MCF 10A (cell line): ENCODE results near the gene RBFA. TPM values are rescaled to one million over a fixed set of nuclear protein-coding genes. Genes with fewer than 3 reads are reported as not detected.

Experiments
- BruUV-seq: library from RNA; stranded (reverse); fragments of 400-500 nt; replicated peaks from 2 replicates; lab custom pipeline; 2021; lab: Mats Ljungman, UMichigan
- CTCF ChIA-PET: fragments of 300-600 bp; sonication (Branson Sonifier 250); formaldehyde crosslinking; extraction: SDS; loops from one replicate; lab custom pipeline; 2021; ENCODE audit warnings: antibody characterized with exemption, inconsistent platforms; lab: Yijun Ruan, JAX
- POLR2A ChIA-PET: fragments of 300-600, 350-650 bp; sonication (Branson Sonifier 250); formaldehyde crosslinking; extraction: SDS; loops from one replicate; lab custom pipeline; 2020; ENCODE audit warnings: antibody characterized with exemption, inconsistent platforms; lab: Yijun Ruan, JAX
- DNase-seq: peaks from one replicate; pipeline ENCODE4 v3.0.0-alpha.2; 2018; ENCODE audit not compliant: unreplicated experiment
- H3K27ac Mint-ChIP-seq: one replicate; pipeline ENCODE4 v1.8.0; 2022; ENCODE audit warnings: mild to moderate bottlenecking, low read depth, mixed read lengths; ENCODE audit not compliant: unreplicated experiment
- H3K27me3 Mint-ChIP-seq: one replicate; pipeline ENCODE4 v1.8.0; 2022; ENCODE audit warnings: mixed read lengths; ENCODE audit not compliant: insufficient read depth, unreplicated experiment
- H3K36me3 Mint-ChIP-seq: one replicate; pipeline ENCODE4 v1.8.0; 2022; ENCODE audit warnings: mild to moderate bottlenecking, moderate library complexity, mixed read lengths; ENCODE audit not compliant: insufficient read depth, unreplicated experiment
- H3K4me1 Mint-ChIP-seq: one replicate; pipeline ENCODE4 v1.8.0; 2022; ENCODE audit warnings: mixed read lengths; ENCODE audit not compliant: insufficient read depth, unreplicated experiment
- H3K4me3 Mint-ChIP-seq: one replicate; pipeline ENCODE4 v1.8.0; 2022; ENCODE audit warnings: mild to moderate bottlenecking, moderate library complexity, mixed read lengths; ENCODE audit not compliant: unreplicated experiment
- H3K9me3 Mint-ChIP-seq: one replicate; pipeline ENCODE4 v1.8.0; 2022; ENCODE audit warnings: mixed read lengths; ENCODE audit not compliant: unreplicated experiment
- CTCF ChIP-seq: fragments of 200-600 bp; IDR thresholded peaks from one replicate; pipeline ENCODE4 v1.8.0; 2022; ENCODE audit warnings: antibody characterized with exemption, mild to moderate bottlenecking; ENCODE audit not compliant: unreplicated experiment
- intact Hi-C: fragments of 100-400 bp; cut with micrococcal nuclease; formaldehyde crosslinking; loops from 2 replicates; pipeline ENCODE4 v1.14.1; 2022
- total RNA-seq: library from RNA; stranded (reverse); gene quantifications from 2 replicates; pipeline ENCODE4 v1.2.3, GENCODE V29; 2022

Gene RBFA
- total RNA-seq, 1 experiment from 2014 or later: 47.4 TPM

- ChIA-PET CTCF (interaction anchor here (0.7 to 1.1 kb wide), 3 partner anchors 21 to 49 kb away, joined by 3 to 4 read pairs (median 4); no protein-coding TSS in a partner anchor), POLR2A (interaction anchor here (0.6 to 7.3 kb wide), 14 partner anchors 11 to 307 kb away, joined by 3 to 113 read pairs (median 7); partner anchors contain the start of genes ADNP2, HSBP1L1, RBFA and SLC66A2)
- peaks cover 9% of the 10 kb centered on the region for H3K4me1 Mint-ChIP-seq
- no peaks in the 10 kb centered on the region for H3K27me3 Mint-ChIP-seq
- no peak for TF ChIP-seq CTCF
- TSS peak; percentile 45 for BruUV-seq
- peak; percentile 17 for DNase-seq
- intact Hi-C loops: loop anchor here (5.0 kb wide), 1 partner anchor 160 kb away; no protein-coding TSS in a partner anchor
- H3K4me3 Mint-ChIP-seq: peak overlapping the region; percentile 86
- peaks cover 42% of the 10 kb centered on the region for H3K36me3 Mint-ChIP-seq
- peak overlapping the region; percentile 90 for H3K27ac Mint-ChIP-seq
- H3K9me3 Mint-ChIP-seq: no peaks in the 10 kb centered on the region
Measured at GRCh38 chr18:79987566-79987965, 46.7 kb upstream of the RBFA start.

GRCh38 chr18:79988071-79988450 lies 46.2 kb upstream of the RBFA start:
- H3K36me3 Mint-ChIP-seq: peaks cover 39% of the 10 kb centered on the region
- TF ChIP-seq CTCF: no peak
- CTCF ChIA-PET: interaction anchor here (0.7 to 1.1 kb wide), 2 partner anchors 21 to 44 kb away, joined by 3 to 4 read pairs; no protein-coding TSS in a partner anchor
- BruUV-seq: no TSS peak
- peak; percentile 49 for DNase-seq
- H3K4me3 Mint-ChIP-seq: peak overlapping the region; percentile 86
- H3K27ac Mint-ChIP-seq: peak overlapping the region; percentile 90
- H3K9me3 Mint-ChIP-seq: no peaks in the 10 kb centered on the region
- intact Hi-C loops: loop anchor here (1.0 to 5.0 kb wide), 4 partner anchors 23 to 159 kb away; partner anchors contain the start of gene HSBP1L1
- peaks cover 8% of the 10 kb centered on the region for H3K4me1 Mint-ChIP-seq
- POLR2A ChIA-PET: interaction anchor here (0.6 to 7.3 kb wide), 15 partner anchors 12 to 309 kb away, joined by 3 to 113 read pairs (median 7); partner anchors contain the start of genes HSBP1L1, RBFA and SLC66A2
- H3K27me3 Mint-ChIP-seq: no peaks in the 10 kb centered on the region

GRCh38 chr18:79988451-79989194 lies 45.6 kb upstream of the RBFA start, which contains the start of gene TXNL4A:
TSS of gene TXNL4A (minus strand) at chr18:79988563. CDS start at chr18:79988392, 171 bp downstream.
- Mint-ChIP-seq H3K36me3 (peaks cover 34% of the 10 kb centered on the region), H3K9me3 (no peaks in the 10 kb centered on the region), H3K4me1 (peaks cover 8% of the 10 kb centered on the region), H3K27me3 (no peaks in the 10 kb centered on the region), H3K27ac (peak within 1 kb of the TSS; percentile 94), H3K4me3 (peak within 1 kb of the TSS; percentile 86)
- peak; percentile 80 for DNase-seq
- no peak for TF ChIP-seq CTCF
- ChIA-PET POLR2A (interaction anchor here (0.6 to 7.3 kb wide), 25 partner anchors 9 to 310 kb away, joined by 3 to 113 read pairs (median 5); partner anchors contain the start of genes ADNP2, HSBP1L1, RBFA and SLC66A2), CTCF (interaction anchor here (1.1 kb wide), 1 partner anchor 22 kb away, joined by 4 read pairs; no protein-coding TSS in a partner anchor)
- BruUV-seq: TSS peak; percentile 81
- intact Hi-C loops: loop anchor here (1.0 to 5.0 kb wide), 4 partner anchors 24 to 159 kb away; partner anchors contain the start of gene HSBP1L1

DNA sequence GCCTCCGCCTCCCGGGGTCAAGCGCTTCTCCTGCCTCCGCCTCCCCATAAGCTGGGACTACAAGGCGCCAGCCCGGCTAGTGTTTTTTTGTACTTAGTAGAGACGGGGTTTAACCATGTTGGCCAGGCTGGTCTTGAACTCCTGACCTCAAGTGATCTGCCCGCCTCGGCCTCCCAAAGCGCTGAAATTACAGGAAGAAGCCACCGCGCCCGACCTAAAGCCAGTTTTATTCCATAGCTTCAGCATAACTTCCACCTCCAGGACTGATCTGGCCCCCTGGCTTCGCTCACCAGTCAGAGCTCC lies 45.1 kb upstream of the RBFA start:
- peak overlapping the region; percentile 94 for H3K27ac Mint-ChIP-seq
- no peak for TF ChIP-seq CTCF
- BruUV-seq: no TSS peak
- no peak for DNase-seq
- peak overlapping the region; percentile 86 for H3K4me3 Mint-ChIP-seq
- no peaks in the 10 kb centered on the region for H3K27me3 Mint-ChIP-seq
- POLR2A ChIA-PET: interaction anchor here (0.6 to 7.3 kb wide), 19 partner anchors 8 to 310 kb away, joined by 3 to 113 read pairs (median 6); partner anchors contain the start of genes ADNP2, HSBP1L1, RBFA and SLC66A2
- intact Hi-C loops: loop anchor here (2.0 to 5.0 kb wide), 2 partner anchors 24 to 158 kb away; partner anchors contain the start of gene HSBP1L1
- H3K4me1 Mint-ChIP-seq: peaks cover 8% of the 10 kb centered on the region
- H3K9me3 Mint-ChIP-seq: no peaks in the 10 kb centered on the region
- peaks cover 28% of the 10 kb centered on the region for H3K36me3 Mint-ChIP-seq
- CTCF ChIA-PET: no interaction called here
